PC-9 (cell line): ENCODE results near the gene PECR.

Experiments
- CTCF ChIP-seq: fragments of 200-600 bp; sonication (generic); conservative IDR thresholded peaks from 2 replicates; pipeline ENCODE4 v1.6.1; 2017; ENCODE audit warnings: mixed run types, antibody characterized with exemption, mild to moderate bottlenecking, moderate library complexity
- EZH2 ChIP-seq: fragments of 200-600 bp; sonication (generic); IDR thresholded peaks from 2 replicates; pipeline ENCODE4 v1.8.0; 2017; ENCODE audit warnings: antibody characterized with exemption, low read depth

DNA sequence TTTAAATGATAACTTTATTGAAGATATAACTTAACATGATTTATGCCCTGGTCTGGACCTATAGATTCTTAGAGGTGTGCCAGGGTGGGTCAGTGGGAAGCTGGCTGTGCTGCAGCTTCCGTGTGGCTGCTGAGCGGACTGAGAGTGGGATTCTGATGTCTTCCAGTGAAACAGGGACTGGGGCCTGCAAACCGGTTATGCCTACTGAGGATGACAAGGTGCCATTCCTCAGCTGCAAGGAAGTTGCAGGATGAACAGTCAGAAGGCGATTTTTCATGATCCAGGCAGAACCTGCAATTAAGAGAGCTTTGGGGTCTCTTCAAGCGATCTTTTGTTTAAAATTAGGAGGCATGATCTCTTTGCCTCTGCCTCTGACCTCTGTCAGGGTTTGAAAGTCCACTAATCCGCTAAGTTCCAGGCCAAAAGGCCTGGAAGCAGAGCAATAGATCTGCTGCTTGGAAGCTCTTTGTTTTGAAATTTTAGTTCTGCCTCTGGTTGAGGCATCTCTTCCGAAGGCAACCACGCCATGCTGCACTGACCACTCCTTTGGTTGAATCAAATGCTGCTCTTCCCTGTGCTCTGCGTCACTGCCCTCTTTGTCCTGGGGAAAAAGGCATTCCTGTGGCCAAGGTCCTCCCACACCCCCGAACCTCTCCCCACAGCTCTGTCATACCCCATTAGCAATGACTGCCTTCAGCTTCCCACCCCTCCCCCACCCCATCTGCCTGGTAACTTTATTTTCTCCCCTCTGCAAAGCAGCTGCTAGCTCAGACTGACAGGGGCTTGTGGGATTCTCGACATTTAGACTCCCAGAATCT, 2.1 kb upstream of the PECR start:
- no peak for TF ChIP-seq EZH2
- no peak for TF ChIP-seq CTCF
